ENCODE data around the gene DNMT3A.

The DNMT3A gene

DNA sequence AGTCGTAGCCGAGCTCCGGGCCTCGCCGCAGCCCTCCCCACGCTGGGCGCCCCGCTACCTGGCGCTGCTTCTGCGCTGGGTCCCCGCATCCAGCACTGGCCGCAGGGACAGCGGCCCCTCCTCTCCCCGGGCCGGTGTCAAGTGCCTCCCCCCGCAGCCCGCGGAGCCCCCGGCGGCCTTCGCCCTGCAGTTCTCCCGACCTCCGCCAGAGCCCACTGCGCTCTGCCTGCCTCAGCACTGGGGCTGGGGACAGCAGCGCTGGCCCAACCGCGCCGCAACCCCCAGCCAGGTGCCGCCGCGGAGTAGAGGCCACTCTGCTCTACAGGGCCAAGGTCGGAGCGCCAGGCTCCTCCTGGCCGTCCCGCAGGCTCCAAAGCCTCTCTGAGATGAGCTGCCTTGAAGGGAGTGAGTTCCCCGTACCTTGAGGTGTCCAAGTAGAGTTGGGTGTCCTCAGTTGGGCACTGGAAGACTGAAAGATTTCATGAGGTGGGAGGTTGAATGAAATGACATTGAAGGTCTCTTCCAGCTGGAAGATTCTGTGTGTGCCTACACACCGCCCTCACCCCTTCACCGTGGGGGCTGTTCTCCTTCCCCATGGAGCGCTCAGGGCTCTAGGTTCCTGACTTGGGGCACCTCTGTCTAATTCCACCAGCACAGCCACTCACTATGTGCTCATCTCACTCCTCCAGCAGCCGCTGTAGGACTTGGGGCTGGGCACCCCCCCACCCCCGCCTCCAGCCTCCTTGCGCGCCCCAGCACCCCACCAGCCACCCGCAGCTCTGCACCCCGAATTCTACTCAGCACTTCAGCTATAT, 854 bp upstream of the DNMT3A start:
- DNase-seq: peak; percentile 71 to 82

DNA sequence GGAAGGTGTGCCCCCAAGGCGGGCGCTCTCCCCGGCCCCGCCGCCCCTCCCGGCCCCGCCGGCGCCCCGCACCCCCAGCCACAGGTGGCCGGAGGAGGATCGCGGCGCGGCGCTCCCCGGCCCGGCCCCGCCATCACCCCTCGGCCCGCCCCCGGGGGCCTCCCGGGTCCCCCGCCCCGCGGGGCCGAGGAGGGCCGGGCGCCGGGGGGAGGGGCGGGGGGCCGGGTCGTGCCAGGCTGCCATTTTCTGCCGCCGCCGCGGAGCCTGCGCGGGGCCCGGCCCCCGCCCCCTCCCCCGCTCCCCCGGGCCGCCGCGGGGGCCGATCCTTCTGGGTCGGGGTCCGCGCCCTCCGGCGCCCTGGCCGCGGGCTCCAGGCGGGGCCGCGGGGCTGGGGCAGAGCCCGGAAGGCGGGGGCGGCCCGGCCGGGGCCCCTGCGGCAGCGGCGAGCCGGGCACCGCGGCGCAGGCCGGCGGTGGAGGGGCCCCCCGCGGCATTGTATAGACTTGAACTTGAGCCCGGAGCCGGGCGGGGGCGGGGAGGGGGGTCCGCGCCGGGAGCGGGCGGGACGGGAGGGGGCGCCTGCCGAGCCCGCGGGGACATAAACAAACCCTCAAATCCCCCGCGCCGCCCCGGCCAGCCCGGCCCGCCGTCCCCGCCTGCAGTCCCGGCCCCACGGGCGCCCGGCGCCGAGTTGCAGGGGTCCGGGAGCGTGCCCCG, 556 bp downstream of the DNMT3A start:
- peak in 1 of 2 experiments; percentile 27 for DNase-seq

DNA sequence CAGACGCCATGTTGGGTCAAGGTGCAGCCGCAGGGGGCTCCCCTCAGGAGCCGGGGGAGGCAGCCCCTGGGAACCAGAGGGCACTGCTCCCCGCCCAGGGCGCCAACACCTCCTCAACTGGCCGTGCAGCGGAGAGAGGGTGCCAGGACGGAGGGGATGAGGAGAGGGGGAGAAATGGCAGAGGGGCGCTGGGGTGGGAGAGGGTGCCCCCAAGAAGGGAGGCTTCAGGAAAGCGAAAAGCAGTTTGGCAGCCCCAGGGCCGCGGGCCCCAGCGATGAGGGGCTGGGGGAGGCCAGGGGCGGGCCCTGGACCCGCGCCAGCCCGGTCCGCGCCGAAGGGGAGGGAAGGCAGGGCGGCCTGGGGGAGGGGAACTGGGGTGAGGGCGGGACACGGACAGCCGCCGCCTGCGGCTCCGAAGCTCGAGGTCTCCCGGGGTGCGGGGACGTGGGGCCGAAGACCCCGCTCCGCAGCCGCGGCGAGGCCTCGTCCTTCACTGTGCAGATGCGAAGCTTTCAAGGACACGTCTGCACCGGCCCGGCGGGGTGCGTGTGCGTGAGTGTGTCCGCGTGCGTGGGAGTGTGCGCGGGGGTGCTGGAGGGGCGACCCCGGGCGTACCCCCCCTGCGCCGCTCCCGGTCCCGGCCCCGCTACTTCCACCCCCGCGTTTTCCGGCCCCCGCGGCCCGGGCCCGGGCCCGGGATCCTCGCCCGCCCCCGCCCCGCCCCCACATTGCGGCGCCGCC, 1.4 kb downstream of the DNMT3A start:
- no peak for DNase-seq

DNA sequence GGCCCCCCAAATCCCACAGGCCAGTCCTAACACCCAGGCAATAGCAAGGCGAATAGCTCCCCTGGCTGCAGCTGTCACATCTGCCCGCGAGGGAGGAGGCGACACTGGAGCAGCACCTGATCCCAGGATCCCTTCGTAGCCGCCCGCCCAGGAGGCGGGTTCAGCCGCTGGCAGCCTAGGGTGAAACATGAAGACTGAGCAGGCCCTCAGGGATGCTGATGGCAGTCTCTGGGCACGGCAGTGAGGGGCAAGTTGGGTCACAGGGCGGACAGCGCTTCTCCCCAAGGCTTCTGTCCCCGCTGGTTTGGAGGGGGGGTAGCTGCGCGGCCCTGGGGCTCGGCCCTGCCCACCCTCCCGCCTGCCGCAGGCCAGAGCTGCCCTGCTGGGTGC, 1.9 kb downstream of the DNMT3A start:
- DNase-seq: no peak

DNA sequence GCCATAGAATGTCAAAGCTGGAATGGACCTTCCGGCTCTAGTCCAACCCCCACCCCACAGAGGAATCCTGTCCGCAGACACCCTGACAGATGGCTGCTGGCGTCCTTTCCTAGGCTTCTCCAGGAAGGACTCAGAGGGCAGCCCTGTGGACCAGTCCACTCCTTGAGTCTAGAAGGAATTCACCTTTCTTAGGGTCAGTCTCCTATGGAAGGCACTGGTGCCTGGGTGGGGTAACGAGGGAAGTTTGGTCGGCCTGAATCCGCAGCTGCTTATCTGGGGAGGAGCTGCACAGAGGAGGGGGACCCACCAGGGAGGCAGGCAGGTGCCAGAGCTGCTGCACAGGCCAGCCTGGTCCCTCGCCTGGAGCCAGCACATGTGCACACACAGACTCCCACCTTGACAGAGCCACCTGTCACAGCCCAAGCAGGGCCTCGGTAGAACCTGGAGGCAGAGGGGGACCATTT, 2.5 kb downstream of the DNMT3A start:
- no peak for DNase-seq

DNA sequence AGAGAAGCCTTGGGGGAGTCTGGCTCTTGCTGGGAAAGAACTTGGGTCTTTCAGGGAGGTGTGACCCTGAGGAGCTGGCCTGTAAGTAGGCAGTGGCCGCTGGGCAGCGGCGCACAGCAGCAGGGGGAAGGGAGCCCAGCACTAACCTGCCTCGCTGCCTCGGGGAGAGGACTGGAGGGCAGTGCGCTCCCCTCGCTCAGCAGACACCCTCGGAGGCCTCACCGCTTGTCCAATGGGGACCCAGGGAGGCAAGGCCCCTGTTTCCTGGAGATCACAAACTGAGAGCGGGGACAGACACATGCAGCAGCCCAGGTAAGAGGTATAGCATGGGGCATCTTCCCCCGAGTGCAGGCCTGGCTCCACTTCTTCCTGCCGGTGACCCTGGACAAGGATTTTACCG, 3.3 kb downstream of the DNMT3A start:
- DNase-seq: no peak

DNA sequence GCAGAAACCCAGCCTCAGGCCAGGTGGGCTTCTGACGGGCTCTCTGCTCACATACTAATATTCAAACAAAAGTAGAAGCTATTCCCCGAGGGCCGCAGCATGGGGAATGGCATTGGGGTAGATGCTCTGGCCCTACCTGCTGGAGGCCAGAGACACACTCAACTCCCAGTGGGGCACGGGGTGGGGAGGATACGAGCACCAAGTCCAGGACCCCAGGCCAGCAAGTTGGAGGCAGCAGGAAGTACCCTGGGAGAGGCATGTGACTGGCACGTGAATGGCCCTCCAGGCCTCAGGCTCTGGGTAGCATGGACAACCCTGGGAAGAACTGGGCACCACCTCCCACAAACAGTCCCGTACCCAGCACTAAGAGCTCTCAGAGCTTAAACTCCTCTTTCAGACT, 3.8 kb downstream of the DNMT3A start:
- no peak for DNase-seq

DNA sequence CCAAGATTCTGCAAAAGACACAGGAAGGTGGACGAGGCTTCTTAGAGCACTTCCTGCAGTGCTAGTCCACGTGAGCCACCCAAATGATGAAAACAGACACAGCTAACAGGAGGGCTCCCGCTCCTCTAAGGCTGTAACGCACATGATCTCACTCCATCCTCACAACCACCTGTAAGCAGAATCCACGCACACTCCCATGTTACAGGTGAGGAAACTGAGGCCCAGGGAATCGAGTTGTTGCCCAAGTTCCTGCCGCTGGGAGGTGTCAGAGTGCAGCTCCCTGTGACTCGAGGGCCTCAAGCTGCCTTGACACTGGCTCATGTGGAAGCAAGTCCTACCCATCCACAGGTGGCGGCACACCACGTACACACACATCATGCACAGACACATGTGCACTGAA, 4.4 kb downstream of the DNMT3A start:
- no peak for DNase-seq

DNA sequence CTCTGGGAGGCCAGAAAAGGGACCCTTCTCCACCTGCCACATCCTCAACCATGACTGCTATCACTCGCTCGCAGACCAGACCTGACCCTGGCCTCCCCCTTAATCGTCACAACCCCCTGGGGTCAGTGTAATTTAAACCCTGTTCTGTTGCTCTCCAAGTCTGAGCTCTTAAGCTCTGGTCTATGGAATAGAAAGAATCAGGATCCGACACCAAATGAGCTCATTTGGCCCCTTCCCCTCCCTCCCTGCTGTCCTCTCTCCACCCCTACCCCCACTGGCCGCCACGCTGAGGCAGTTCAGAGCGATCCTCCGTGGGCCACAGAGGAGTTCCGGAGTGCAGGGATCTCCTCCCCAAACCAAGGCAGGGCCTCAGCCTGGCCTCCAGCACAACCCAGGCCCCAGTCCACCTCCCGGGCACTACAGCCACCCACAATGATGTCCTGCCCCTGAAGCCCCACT, 5.3 kb downstream of the DNMT3A start:
- DNase-seq: no peak

DNA sequence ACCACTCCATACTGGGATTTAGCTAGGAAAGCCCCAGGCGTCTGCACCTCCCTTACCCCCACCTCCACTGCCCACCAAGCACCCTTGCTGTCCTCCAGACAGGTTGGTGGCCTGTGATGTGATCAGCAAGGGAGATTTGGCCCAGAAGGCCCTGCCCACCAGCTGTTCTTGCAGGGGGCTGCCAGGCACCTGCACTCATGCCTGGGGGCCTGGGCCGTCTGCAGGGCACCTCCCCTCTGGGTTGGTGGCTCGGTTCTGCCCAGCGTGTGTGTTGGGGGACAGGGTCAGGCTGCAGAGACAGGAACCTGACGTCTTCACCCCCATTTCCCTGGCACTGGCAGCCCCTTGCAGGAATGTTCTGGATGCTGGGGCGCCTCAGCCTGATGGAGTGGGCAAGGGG, 5.8 kb downstream of the DNMT3A start:
- no peak for DNase-seq

DNA sequence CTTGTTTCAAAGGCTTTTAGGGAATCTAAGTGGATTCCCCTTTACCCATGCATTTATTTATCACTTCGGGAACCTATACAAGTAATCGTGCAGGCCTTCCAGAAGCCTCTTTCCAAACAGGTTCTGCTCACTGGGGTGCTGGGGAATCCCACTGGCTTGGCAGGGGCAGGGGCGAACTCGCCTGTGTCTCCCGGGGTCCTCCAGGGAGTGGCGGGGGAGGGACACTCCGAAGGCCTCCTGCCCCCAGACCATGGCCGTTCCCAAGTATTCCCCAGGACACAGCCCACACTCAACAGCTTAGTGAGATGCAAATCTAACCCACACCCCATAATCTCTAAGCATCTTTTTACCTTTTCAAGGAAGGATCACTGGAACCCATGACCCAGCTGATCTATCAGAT, 6.5 kb downstream of the DNMT3A start:
- no peak for DNase-seq

DNA sequence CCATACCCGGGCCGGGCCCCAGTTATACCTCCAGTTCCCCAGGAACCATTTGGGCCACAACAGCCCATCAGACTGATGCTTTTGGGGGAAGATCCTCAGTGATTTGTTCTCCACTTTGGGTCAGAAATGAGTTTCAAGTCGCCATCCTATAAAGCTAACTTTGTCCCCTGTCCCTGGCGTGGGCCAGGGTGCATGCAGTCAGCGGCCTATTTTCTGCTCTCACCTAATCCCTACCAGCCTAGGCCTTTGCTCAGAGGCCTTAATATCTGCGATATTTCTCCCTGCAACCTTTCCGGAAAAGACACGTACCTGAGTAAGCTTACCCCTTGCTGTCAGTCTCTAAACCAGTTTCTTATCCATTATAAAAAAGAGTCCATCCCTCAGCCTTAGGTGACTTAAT, 7.2 kb downstream of the DNMT3A start:
- DNase-seq: no peak

DNA sequence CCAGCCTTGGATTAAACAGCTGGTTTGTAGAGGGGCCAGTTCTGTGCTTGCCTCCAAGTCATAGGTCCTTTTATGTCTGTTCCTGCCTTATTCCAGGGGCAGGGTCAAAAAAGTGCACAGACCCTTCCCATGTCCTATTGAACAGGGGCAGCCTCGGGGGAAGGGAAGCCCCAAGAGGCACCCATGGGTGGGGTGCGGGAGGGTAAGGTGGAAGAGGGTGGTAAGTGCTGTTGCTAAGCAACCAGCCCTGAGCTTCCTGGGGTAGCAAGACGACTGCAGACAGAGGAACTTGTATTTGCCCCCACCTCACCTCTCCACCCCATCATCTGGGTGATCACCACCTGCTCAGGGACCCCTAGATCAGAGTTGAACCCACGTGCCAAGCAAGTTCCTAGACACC, 7.7 kb downstream of the DNMT3A start:
- no peak for DNase-seq

DNA sequence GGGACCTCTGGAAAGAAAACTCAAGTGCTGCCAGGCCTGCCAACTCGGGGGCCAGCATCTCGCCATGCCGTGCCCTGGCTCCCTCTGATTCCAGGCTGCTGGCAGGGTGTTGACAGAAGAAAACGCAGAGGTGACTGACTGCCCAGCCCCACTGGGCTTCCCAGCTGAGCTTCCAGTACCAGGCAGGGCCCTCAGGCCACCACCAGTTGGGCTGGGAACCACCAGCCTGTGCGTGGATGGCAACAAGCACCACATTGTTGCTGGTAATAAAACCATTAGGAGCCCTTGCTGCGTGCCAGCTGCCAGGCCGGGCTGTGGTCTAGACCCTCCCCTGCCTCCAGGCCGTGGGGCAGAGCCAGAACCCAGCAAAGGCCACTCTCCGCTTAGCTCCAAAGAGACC, 9.2 kb downstream of the DNMT3A start:
- DNase-seq: no peak

DNA sequence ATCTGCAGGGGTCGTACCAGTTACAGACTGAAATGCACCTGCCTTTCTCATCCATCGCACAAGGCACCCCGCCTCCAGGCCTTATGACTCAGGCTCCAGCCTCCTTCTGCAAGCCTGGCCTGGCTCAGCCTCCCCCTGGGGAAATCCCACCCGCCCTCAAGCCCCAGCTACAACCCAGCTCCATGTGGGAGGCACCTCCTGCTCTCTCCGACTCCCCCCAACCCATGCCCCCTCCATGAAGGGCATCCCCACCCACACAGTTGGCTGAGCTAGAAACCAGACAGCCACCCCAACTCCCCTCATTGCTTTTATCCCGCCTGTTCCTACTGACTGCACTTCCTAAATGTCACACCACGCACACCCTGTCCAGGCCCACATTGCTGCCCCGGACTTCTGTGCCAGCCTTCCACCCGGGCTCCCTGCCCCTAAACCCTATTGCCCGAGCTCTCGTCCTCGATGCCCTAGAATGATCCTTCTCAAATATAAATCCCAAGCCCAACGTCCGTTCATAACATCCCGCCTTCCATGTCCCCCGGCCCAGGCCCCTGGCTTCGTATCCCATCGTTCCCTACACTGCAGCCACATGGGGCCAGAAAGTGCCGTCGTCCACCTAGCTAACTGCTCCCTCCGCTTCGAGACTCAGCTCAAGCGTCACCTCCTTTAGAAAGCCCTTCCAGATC, 9.9 kb downstream of the DNMT3A start:
- DNase-seq: no peak

DNA sequence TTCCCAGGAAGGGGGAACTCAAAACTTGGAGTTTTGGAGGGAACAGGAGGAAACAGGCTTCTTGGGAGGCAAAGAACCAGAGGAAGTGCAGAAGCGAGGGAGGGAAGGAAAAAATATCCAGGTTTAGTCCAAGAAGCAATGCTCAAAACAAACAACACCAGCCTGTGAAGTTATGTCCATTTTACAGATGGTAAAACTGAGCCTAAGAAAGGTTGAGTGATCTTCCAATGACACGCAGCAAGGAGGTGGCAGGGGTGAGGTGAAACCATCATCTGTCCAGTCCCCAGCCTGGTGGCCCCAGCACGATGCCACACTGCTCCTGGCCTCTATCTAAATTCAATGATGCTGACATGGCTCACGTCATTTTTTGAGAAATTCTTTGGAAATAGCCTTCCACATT, 10.8 kb downstream of the DNMT3A start:
- DNase-seq: no peak

DNA sequence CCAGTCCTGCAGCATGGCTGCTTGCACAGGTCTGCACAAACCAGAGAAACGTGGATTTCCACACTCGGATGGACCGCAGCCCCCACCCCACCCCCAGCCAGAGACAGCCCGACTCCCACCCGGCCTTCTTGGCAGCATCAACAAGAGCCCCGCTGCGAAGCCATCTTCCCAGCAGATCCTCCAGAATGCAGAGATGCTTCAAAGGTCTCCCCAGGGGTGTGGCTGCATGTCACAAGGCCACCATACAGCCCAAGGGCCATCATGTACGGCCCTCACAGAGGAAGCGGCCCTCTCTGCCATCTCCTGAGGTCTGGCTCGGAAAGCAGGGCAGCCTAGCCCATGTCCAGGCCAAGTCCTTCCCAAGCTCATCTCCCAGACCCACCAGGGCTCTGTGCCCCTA, 11.5 kb downstream of the DNMT3A start:
- DNase-seq: no peak

DNA sequence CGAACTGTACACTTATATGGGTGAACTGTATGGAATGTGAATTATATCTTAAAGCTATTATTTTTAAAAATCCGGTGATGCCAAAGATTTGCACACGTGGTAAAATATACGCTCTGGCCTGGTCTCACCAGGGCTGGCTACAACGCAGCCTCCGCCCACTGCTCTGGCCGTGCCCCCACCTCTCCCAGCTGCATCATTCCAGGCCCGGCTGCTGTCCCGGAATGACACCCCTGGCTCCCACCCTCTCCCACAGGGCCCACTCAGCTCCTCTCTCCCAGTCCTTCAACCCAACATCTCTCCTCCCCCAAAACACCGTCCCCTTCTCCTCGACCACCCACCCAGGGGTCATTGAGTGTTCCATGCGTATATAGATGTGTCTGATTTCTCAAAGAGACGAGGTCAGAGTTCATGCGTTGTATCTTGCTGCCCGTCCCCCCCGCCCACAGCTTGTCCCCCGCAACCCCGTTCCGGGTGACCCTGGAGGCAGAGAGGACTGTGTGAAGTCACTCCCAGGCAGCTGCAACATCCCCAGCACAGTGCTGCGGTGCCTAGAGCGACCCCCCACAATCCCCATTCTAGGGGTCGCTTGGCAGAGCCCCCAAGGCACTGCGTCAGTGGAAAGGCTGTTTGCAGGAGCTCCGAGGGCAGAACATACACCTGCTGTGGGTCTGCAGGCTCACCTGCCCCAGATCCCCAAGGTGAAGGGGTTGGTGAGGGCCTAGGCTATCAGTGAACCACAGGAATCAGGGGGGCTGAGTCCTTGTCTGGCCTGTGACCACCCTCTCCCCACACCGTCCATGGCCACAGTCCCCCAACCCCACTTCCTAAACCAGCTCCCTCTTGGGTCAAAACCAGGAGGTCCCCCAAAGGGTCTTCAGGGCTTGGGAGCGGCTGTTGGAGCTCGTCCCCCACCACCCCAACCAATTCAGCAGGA, 13.3 kb downstream of the DNMT3A start:
- DNase-seq: no peak

DNA sequence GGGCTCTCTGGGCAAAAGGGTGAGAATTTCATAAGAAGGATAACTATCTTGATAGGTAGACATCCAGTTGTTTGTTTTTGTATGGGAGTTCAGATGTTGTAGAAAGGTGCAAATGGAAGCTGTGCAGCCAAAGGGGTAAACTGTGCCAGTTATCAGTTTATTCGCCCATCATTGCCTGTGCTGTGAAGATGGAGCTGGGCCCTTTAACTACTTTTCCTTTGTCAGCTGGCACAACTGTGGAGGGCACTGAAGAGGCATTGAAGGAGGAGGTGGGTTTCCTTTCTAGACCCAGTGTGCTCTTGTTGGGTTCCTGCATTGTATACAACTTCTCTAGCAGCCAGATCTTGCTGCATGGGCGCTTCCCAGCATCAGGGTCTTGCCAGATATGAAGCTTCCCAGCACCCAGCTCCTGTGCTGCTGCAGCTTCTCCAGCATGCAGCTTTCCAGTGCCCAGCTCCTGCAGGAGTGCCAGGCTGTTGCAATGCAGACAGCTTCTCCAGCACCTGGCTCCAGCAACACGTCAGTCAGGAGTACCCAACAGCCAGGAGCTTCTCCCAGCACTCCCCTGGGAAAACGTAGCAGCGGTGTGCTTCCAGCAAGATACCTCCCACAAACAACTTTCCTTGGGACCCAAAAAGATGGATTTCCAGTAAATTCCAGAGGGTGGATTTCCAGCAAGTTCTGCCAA, 15.3 kb downstream of the DNMT3A start:
- DNase-seq: no peak

DNA sequence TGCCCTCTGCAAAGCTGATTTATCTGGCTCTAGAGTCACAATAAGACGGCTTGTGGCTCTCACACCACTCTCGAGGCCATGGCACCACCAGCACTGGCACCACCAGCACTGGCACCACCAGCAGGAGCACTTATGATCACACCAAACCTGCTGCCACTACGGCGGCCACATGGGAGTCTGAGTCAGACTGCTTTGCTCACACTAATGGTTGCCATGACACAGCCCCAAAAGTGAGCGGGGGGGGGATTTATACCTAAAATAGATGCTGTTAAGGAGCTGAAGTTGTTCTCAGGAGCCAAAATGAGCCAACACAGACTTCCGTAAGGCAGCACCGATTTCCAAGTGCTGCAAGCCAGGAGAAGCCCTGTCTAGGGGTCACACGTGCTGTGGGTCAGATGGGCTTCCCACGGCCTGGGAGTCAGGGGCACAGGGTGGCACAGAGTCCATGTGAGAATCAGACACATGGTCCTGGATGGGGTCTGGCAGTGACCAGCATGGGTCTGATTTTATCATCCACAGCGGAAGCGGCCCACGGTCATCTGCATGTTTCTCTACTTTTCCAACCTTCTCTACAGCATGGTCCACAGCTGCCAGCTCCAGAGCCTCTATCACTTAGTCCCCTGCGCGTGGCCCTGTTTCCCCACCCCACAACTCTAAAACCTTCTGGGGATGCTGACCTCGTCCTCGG, 16.7 kb downstream of the DNMT3A start:
- no peak for DNase-seq

DNA sequence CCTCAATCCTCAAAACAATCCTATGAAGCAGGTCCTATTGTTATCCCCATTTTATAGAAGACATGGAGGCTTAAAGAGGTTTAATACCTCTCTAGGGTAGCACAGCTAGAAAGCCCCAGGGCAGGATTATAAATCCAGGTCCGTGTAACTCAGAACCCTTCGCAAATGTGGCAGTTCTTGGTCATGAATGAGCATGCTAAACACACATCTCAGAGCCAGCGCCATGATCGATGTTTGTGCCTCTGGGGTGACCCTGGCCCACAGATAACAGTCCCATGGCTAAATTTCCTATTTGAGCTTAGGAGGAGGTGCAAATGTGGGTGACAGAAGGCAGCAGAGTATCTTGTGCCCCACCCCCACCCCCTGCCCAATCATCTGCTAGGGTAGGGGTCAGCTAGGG, 17.5 kb downstream of the DNMT3A start:
- no peak for DNase-seq
